Erythroblast (primary cell): ENCODE measurements around the gene CYS1.
"Not testable (repeated sequence)": the region's sequence is repeated elsewhere in the genome, so short reads cannot be mapped to it uniquely, and the experiment has no call there.

ENCODE experiments used
- DNase-seq, 2 experiments: peaks; one replicate each; lab custom pipeline; 2025; lab: John Stamatoyannopoulos, UW
- GATA1 ChIP-seq: IDR thresholded peaks from 2 replicates; pipeline ENCODE4 v1.6.1; 2011; ENCODE audit warnings: low read depth, mild to moderate bottlenecking, control low read depth, low read length, moderate library complexity
- POLR2A ChIP-seq: IDR thresholded peaks from 2 replicates; pipeline ENCODE4 v1.6.1; 2011; ENCODE audit warnings: mild to moderate bottlenecking, low read length

Gene CYS1

DNA sequence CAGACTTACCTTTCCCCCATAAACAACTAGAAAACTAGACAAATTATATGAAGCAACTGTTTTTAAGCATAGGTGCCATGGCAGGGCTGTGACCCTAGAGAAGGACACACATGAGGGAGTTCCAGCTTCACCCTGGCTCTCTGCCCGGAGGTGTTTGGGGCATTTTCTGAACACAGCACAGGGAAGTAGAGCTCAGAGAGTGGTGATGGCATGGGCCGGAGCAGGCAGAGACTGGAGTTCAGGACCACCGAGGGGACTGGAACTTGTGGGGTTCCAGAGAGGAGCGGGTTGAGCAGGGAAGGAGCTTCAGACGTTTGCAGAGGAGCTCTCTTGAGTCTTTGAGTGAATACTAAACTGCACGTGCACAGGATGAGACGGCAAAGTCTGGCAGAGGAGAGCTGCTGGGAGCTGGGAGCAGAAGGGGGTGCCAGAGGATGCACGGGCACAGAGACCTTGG, 63.4 kb downstream of the CYS1 start:
- TF ChIP-seq POLR2A: no peak
- no peak for TF ChIP-seq GATA1
- no peak for DNase-seq

DNA sequence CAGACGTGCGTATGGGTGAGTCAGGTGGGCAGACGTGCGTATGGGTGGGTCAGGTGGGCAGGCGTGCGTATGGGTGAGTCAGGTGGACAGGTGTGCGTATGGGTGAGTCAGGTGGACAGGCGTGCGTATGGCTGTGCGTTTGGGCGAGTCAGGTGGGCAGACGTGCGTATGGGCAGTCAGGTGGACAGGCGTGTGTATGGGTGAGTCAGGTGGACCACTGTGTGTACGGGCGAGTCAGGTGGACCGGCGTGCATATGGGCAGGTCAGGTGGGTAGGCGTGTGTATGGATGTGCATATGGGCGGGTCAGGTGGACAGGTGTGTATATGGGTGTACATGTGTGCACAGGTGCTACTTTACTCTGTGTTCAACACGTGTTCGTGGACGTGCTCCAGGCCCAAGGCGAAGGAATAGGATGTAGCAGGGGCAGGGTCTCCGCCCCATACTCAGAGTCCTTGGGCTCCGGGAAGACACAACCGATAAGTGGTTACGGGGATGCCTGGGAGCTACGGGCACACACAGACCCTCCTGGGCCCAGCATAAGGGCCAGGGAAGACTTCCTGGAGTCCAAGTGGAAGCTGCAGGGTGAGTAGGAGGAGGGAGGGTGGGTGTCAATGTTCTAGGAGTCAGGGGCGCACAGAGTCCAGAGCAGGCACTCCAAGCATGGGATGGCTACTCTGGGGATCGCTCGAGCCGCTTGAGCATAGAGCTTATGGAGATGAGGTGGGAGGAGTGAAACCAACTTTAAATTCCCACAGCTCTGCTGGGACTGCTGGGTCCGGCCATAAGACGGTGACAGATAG, 64.0 kb downstream of the CYS1 start:
- TF ChIP-seq GATA1 (no peak), POLR2A (no peak)
- no peak for DNase-seq

DNA sequence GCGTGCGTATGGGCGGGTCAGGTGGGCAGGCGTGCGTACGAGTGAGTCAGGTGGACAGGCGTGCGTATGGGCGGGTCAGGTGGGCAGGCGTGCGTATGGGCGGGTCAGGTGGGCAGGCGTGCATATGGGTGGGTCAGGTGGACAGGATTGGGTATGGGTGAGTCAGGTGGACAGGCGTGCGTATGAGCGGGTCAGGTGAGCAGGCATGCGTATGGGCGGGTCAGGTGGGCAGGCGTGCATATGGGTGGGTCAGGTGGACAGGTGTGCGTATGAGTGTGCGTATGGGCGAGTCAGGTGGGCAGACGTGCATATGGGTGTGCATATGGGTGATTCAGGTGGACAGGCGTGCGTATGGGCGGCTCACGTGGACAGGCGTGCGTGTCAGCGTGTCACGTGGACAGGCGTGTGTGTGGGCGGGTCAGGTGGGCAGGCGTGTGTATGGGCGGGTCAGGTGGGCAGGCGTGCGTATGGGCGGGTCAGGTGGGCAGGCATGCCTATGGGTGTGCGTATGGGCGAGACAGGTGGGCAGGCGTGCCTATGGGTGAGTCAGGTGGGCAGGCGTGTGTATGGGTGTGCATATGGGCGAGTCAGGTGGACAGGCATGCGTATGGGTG, 64.7 kb downstream of the CYS1 start:
- DNase-seq: not testable (repeated sequence)

DNA sequence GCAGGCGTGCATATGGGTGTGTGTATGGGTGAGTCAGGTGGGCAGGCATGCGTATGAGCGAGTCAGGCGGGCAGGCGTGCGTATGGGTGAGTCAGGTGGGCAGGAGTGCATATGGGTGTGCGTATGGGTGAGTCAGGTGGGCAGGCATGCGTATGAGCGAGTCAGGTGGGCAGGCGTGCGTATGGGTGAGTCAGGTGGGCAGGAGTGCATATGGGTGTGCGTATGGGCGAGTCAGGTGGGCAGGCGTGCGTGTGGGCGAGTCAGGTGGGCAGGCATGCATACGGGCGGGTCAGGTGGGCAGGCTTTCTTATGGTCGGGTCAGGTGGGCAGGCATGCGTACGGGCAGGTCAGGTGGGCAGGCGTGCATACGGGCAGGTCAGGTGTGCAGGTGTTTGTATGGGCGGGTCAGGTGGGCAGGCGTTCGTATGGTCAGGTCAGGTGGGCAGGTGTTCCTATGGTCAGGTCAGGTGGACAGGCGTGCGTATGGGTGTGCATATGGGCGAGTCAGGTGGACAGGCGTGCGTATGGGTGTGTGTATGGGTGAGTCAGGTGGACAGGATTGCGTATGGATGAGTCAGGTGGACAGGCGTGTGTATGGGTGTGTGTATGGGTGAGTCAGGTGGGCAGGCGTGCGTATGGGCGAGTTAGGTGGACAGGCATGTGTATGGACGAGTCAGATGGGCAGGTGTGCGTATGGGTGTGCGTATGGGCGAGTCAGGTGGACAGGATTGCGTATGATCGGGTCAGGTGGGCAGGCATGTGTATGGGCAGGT, 65.6 kb downstream of the CYS1 start:
- TF ChIP-seq POLR2A: no peak
- no peak for TF ChIP-seq GATA1
- no peak for DNase-seq

DNA sequence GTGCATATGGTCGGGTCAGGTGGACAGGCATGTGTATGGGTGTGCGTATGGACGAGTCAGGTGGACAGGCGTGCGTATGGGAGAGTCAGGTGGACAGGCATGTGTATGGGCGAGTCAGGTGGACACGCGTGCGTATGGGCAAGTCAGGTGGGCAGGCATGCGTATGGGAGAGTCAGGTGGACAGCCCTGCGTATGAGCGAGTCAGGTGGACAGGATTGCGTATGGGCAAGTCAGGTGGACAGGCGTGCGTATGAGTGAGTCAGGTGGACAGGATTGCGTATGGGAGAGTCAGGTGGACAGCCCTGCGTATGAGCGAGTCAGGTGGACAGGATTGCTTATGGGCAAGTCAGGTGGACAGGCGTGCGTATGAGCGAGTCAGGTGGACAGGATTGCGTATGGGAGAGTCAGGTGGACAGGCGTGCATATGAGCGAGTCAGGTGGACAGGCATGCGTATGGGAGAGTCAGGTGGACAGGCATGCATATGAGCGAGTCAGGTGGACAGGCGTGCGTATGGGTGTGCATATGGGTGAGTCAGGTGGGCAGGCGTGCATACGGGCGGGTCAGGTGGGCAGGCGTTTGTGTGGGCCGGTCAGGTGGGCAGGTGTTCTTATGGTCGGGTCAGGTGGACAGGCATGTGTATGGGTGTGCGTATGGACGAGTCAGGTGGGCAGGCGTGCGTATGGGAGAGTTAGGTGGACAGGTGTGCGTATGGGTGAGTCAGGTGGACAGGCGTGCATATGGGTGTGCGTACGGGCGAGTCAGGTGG, 66.4 kb downstream of the CYS1 start:
- DNase-seq: not testable (repeated sequence)

DNA sequence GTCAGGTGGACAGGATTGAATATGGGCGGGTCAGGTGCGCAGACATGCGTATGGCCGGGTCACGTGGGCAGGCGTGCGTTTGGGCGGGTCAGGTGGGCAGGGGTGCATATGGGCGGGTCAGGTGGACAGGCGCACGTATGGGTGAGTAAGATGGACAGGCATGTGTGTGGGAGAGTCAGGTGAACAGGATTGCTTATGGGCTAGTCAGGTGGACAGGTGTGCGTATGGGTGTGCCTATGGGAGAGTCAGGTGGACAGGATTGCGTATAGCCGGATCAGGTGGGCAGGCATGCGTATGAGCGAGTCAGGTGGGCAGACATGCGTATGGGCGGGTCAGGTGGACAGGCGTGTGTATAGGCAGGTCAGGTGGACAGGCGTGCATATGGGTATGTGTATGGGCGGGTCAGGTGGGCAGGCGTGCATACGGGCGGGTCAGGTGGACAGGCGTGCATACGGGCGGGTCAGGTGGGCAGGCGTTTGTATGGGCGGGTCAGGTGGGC, 67.2 kb downstream of the CYS1 start:
- TF ChIP-seq POLR2A (no peak), GATA1 (no peak)
- no peak for DNase-seq

DNA sequence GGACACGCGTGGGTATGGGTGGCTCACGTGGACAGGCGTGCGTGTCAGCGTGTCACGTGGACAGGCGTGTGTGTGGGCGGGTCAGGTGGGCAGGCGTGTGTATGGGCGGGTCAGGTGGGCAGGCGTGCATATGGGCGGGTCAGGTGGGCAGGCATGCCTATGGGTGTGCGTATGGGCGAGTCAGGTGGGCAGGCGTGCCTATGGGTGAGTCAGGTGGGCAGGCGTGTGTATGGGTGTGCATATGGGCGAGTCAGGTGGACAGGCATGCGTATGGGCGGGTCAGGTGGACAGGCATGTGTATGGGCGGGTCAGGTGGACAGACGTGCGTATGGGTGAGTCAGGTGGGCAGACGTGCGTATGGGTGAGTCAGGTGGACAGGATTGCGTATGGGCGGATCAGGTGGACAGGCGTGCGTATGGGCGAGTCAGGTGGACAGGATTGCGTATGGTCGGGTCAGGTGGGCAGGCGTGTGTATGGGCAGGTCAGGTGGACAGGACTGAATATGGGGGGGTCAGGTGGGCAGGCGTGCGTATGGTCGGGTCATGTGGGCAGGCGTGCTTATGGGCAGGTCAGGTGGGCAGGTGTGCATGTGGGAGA, 67.7 kb downstream of the CYS1 start:
- not testable (repeated sequence) for DNase-seq

DNA sequence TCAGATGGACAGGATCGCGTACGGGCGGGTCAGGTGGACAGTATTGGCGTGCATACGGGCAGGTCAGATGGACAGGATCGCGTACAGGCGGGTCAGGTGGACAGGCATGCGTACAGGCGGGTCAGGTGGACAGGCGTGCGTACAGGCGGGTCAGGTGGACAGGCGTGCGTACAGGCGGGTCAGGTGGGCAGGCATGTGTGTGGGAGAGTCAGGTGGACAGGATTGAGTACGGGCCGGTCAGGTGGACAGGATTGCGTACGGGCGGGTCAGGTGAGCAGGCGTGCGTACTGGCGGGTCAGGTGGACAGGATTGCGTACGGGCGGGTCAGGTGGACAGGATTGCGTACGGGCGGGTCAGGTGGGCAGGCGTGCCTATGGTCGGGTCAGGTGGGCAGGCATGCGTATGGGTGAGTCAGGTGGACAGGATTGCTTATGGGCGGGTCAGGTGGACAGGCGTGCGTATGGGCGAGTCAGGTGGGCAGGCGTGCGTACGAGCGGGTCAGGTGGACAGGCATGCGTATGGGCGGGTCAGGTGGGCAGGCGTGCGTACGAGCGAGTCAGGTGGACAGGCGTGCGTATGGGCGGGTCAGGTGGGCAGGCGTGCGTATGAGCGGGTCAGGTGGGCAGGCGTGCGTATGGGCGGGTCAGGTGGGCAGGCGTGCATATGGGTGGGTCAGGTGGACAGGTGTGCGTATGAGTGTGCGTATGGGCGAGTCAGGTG, 68.4 kb downstream of the CYS1 start:
- DNase-seq: not testable (repeated sequence)

DNA sequence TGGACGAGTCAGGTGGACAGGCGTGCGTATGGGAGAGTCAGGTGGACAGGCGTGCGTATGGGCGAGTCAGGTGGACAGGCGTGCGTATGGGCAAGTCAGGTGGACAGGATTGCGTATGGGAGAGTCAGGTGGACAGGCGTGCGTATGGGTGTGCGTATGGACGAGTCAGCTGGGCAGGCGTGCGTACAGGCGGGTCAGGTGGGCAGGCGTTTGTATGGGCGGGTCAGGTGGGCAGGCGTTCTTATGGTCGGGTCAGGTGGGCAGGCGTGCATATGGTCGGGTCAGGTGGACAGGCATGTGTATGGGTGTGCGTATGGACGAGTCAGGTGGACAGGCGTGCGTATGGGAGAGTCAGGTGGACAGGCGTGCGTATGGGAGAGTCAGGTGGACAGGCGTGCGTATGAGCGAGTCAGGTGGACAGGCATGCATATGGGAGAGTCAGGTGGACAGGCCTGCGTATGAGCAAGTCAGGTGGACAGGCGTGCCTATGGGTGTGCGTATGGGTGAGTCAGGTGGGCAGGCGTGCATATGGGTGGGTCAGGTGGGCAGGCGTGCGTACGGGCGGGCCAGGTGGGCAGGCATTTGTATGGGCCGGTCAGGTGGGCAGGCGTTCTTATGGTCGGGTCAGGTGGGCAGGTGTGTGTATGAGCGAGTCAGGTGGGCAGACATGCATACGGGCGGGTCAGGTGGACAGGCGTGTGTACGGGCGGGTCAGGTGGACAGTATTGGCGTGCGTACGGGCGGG, 69.2 kb downstream of the CYS1 start:
- not testable (repeated sequence) for DNase-seq

DNA sequence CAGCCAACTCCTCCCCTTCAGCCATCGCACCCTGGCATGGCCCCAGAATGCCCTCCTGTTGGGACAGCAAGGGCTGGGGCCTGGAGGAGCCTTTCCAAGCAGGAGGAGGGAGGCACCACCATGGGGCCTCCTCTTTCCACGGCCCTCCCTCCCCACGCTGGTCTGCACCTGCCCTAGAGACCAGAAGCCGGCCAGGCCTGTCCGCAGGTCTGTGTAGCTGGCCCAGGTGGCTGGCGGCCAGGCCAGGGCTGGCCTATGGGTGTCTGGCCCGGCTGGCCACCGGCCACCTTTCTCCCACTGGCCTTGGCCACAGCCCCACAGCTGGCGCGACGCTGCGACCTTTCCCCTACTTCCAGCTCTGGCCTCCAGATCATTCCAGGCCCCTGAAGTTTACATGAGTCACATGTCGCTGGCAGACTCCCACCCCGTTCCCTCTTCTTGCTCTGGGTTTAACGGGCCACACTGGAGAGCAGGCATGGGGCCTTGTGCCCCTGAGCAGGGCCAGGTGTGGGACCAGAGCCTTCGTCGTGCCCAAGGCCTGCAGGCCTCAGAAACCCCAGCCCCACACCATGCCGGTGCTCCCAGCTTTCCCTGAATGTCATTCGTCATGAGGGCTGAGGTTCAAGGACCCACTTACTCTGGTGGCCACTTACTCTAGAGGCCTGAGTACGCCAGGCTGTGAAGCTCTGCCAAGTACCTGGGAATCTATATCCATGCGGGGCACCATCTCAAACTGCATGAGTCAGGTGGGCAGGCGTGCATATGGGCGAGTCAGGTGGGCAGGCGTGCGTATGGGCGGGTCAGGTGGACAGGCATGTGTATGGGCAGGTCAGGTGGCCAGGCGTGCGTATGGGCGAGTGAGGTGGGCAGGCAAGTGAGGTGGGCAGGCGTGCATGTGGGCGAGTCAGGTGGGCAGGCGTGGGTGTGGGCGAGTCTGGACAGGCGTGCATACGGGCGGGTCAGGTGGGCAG, 70.1 kb downstream of the CYS1 start:
- DNase-seq: no peak
- TF ChIP-seq POLR2A (no peak), GATA1 (no peak)

DNA sequence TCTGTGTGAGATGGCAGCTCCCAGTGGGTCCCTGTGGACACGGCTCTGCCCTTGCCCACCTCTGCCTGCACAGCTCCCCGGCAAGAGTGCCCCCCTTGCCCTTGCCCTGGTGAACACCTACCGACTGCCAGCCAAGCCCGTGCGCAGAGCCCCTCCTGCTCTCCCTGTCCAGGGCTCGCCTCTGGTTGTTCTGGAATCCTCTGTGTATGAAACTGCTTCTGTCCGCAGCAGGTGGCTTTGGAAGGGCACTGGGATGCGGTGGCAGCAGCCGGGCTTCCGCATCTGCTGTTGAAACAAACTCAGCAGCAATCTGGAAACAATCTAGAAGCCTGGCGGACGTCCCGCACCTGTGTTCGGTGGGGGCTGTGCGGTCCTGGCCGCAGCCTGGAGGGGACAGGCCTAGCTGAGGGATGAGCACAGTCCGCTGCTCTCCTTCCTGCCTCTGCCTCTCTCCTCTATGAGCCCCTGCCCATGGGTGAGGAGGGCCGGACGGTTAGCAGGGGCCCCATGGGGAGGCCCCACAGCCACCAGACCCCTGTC, 70.9 kb downstream of the CYS1 start:
- TF ChIP-seq POLR2A (no peak), GATA1 (no peak)
- no peak for DNase-seq
